Measurements from ENCODE around the gene MYL5. TPM values are rescaled to one million over a fixed set of nuclear protein-coding genes. Genes with fewer than 3 reads are reported as not detected.

Gene MYL5
- total and polyA plus RNA-seq, 2 of the 13 experiments (the other 11 are each of a cell fraction or from before 2014, with no cell fraction given), result 6.5 to 16.0 TPM

DNA sequence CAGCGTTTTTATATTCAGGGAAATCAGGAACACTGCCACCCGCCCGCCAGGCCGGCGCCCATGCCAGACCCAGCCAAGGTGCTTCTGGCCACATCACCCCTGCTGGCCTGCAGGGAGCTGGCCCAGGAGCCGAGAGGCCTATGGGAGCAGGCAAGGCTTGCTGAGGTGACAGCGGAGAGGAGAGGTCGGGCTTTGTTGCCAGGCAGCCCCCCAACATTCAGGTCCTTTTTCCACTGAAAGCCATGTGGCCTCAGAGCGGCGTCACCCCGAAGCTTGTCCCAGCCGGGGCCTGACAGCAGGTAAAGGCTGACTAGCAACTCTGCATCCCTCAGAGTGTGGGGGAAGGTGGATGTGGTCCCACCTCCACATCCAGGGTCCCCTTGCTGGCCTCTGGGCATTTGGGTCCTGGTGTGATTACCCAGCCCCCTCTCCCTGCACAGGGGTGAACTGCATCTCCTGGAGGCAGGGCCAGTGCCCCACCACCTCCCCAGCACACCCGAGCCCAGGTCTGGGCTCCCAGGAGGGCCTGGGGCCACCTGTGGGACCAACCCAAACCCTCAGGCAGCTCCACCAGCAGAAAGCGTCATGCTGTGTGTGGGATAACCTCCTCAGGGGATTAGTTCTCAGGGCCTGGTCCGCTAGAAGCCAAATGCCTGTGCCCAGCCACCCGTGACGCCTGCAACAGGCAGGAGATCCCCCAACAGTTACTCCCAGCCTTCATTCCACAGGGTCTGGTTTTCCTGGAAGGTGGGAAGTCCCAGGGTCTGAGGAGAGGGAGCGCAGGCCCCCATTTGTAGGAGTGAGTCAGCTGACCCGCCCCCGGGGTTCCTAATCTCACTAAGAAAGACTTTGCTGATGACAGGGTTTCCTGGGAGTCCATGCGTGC, 49.4 kb upstream of the MYL5 start, which contains the start of gene PDE6B:
Gene PDE6B (plus strand): TSS at position 869 of the 886 bp plus-strand sequence. CDS start 54 bp downstream, outside the sequence.
- H3K27me3 ChIP-seq (ENCODE audit: control insufficient read depth in 1 of 2, insufficient read depth in 2 of 2, low read length in 2 of 2), result peaks cover 14 to 85% of the 10 kb centered on the region in 2 experiments; a peak in 4 of 5 replicates
- TF ChIP-seq, protein P1, sequence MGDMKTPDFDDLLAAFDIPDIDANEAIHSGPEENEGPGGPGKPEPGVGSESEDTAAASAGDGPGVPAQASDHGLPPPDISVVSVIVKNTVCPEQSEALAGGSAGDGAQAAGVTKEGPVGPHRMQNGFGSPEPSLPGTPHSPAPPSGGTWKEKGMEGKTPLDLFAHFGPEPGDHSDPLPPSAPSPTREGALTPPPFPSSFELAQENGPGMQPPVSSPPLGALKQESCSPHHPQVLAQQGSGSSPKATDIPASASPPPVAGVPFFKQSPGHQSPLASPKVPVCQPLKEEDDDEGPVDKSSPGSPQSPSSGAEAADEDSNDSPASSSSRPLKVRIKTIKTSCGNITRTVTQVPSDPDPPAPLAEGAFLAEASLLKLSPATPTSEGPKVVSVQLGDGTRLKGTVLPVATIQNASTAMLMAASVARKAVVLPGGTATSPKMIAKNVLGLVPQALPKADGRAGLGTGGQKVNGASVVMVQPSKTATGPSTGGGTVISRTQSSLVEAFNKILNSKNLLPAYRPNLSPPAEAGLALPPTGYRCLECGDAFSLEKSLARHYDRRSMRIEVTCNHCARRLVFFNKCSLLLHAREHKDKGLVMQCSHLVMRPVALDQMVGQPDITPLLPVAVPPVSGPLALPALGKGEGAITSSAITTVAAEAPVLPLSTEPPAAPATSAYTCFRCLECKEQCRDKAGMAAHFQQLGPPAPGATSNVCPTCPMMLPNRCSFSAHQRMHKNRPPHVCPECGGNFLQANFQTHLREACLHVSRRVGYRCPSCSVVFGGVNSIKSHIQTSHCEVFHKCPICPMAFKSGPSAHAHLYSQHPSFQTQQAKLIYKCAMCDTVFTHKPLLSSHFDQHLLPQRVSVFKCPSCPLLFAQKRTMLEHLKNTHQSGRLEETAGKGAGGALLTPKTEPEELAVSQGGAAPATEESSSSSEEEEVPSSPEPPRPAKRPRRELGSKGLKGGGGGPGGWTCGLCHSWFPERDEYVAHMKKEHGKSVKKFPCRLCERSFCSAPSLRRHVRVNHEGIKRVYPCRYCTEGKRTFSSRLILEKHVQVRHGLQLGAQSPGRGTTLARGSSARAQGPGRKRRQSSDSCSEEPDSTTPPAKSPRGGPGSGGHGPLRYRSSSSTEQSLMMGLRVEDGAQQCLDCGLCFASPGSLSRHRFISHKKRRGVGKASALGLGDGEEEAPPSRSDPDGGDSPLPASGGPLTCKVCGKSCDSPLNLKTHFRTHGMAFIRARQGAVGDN (CRISPR knock-in tag; IDR thresholded peaks at IDR 0.05), result 0 out of 2 replicates have a peak, but pooled peaks have one; percentile 9
- TF ChIP-seq, protein P2, sequence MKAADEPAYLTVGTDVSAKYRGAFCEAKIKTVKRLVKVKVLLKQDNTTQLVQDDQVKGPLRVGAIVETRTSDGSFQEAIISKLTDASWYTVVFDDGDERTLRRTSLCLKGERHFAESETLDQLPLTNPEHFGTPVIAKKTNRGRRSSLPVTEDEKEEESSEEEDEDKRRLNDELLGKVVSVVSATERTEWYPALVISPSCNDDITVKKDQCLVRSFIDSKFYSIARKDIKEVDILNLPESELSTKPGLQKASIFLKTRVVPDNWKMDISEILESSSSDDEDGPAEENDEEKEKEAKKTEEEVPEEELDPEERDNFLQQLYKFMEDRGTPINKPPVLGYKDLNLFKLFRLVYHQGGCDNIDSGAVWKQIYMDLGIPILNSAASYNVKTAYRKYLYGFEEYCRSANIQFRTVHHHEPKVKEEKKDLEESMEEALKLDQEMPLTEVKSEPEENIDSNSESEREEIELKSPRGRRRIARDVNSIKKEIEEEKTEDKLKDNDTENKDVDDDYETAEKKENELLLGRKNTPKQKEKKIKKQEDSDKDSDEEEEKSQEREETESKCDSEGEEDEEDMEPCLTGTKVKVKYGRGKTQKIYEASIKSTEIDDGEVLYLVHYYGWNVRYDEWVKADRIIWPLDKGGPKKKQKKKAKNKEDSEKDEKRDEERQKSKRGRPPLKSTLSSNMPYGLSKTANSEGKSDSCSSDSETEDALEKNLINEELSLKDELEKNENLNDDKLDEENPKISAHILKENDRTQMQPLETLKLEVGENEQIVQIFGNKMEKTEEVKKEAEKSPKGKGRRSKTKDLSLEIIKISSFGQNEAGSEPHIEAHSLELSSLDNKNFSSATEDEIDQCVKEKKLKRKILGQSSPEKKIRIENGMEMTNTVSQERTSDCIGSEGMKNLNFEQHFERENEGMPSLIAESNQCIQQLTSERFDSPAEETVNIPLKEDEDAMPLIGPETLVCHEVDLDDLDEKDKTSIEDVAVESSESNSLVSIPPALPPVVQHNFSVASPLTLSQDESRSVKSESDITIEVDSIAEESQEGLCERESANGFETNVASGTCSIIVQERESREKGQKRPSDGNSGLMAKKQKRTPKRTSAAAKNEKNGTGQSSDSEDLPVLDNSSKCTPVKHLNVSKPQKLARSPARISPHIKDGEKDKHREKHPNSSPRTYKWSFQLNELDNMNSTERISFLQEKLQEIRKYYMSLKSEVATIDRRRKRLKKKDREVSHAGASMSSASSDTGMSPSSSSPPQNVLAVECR (CRISPR knock-in tag; IDR thresholded peaks at IDR 0.05; ENCODE audit: borderline replicate concordance), result no peak
- in situ Hi-C loops (cut with HindIII; ENCODE audit: extremely low pct_ligation_motif_present, low pct_unique_long_range_greater_than_20kb) (no loop called here), intact Hi-C loops (cut with micrococcal nuclease; ENCODE audit: unreplicated experiment) (no loop called here)
- no peak within 1 kb of the TSS for H3K9ac ChIP-seq (ENCODE audit: insufficient read depth, low read depth, low read length)
- ChIA-PET CTCF (ENCODE audit: low intra/inter-chr PET ratio, low total read pairs) (no interaction called here), POLR2A (no interaction called here)
- H3K4me1 ChIP-seq (ENCODE audit: insufficient read depth, low read length), result peaks cover under 1% of the 10 kb centered on the region; the same call in 1 of the 2 replicates
- DNase-seq (ENCODE audit: low spot score), result no peak
- H3K4me2 ChIP-seq (ENCODE audit: low read depth, low read length), result no peak within 1 kb of the TSS
- H3K36me3 ChIP-seq (replicated peaks in 1 of 2; ENCODE audit: control insufficient read depth in 1 of 2, insufficient read depth in 2 of 2, low read length in 2 of 2), result no peaks in the 10 kb centered on the region
- H3K4me3 ChIP-seq (replicated peaks in 1 of 3; ENCODE audit: insufficient read depth in 1 of 3, low read depth in 2 of 3, low read length in 3 of 3), result no peak within 1 kb of the TSS
- no peaks in the 10 kb centered on the region for H3K9me3 ChIP-seq (ENCODE audit: low read length)
- H3K79me2 ChIP-seq (ENCODE audit: insufficient read depth, low read length), result no peaks in the 10 kb centered on the region
- WGBS (ENCODE audit: low lambda C conversion rate), result 14% methylated on average over 8 of the region's 21 CpGs
- ATAC-seq, result peak; percentile 11; the same call in 2 of the 3 replicates
- H2AFZ ChIP-seq (ENCODE audit: low read length), result no peak within 1 kb of the TSS
- no peak for FAIRE-seq
- no peaks in the 10 kb centered on the region for H4K20me1 ChIP-seq (ENCODE audit: insufficient read depth, low read length)
- no peak within 1 kb of the TSS for H3K27ac ChIP-seq (ENCODE audit: extremely low read length, insufficient read depth, low read length)
- no TSS peak for BruUV-seq (replicated peaks)
